Left kidney (tissue), 2 donors: ENCODE data around the gene KHDC1L. TPM values are rescaled to one million over a fixed set of nuclear protein-coding genes. Genes with fewer than 3 reads are reported as not detected.
"Not testable (repeated sequence)": the region's sequence is repeated elsewhere in the genome, so short reads cannot be mapped to it uniquely, and the experiment has no call there.

Experiments
- DNase-seq: peaks from one replicate; pipeline ENCODE4 v3.0.0-alpha.2; 2013
- polyA plus RNA-seq: library from polyadenylated mRNA; unstranded; fragments of 120-200 nt; gene quantifications from one replicate; pipeline ENCODE4 v1.2.1, GENCODE V29; 2013; ENCODE audit not compliant: insufficient read length

The KHDC1L gene
- polyA plus RNA-seq, 1 donor = 0.62 TPM

DNA sequence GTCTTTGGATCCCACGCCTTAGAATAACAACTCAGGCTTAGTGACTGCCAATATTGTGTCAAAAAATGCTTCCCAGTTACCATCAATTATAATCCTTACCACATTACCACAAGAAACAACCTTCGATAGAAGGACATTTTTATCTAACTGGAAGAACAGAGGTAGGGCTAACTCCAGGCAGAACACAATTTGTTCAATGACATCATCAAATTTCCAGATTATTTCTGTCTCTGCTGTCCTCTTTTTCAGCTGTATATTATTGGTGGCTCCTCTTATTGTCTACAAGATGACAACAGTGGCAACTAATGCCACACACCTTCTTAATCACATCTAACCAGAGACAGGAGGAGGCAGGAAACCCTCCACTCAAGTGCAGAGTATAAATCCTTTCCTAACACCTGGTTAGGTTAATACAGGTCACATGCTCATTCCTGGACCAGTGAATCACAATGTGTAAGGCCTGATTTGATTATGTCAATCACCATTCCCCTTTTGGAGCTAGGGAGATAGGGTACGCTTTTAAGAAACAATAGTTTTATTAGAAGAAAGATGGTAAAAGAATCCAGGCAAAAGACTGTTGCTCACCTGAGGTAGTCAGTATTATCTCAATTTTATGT, 18.0 kb downstream of the KHDC1L start:
- DNase-seq = no peak

DNA sequence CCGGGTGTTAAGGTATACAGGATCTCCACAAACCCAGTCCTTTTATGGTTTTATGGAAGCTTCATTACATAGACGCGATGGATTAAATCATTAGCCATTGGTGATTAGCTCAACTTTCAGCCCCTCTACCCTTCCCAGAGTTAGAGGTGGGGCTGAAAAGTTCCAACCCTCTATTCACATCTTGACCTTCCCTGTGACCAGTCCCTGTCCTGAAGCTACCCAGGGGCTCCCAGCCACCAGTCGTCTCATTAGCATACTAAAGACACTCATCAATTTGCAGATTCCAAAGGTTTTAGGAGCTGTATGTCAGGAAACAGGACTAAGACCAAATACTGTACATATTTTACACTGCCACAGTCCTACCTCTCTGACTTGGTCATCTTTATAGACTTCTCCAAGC, 21.0 kb downstream of the KHDC1L start:
- DNase-seq = no peak

- DNase-seq = no peak
These were observed 22.2 kb downstream of the KHDC1L start for GRCh38 chr6:73203098-73203497.

DNA sequence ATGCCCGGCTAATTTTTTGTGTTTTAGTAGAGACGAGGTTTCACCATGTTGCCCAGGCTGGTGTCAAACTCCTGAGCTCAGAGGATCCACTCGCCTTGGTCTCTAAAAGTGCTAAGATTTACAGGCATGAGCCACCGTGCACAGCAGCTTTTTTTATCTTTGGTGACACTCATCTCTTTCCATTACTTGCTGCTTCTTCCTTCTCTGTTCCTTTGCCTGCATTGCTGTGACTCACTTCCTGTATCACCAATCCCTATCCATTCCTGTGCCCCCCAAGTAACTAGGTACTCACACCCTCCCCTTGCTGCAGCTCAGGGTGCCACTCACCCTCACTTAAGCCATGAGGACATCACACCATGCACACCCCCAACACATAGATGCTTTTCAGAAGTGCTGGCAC, 24.6 kb downstream of the KHDC1L start:
- DNase-seq = no peak

GRCh38 chr6:73200247-73200646, 25.0 kb downstream of the KHDC1L start:
- no peak for DNase-seq

- no peak for DNase-seq
These were observed 30.6 kb downstream of the KHDC1L start for GRCh38 chr6:73194744-73195143.

DNA sequence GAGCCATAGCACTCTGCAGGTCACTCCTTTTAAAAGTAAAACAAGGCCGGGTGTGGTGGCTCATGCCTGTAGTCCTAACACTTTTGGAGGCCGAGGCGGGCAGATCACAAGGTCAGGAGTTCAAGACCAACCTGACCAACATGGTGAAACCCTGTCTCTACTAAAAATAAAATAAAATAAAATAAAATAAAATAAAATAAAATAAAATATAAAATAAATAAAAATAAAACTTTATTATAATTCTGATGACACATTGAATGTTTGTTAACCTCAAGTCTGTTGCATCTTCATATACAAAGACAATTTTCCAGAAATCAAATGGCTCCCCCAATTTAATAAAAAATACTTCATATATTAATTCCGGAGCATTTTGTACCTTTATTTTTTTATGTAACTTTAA, 32.0 kb downstream of the KHDC1L start:
- DNase-seq = not testable (repeated sequence)

GRCh38 chr6:73182021-73182607, 43.2 kb downstream of the KHDC1L start:
- DNase-seq = no peak

- DNase-seq = peak; percentile 53
These were observed 44.3 kb downstream of the KHDC1L start for GRCh38 chr6:73180763-73181619.

- no peak for DNase-seq
These were observed 45.1 kb downstream of the KHDC1L start for GRCh38 chr6:73180076-73180738.

GRCh38 chr6:73177221-73177944, 47.9 kb downstream of the KHDC1L start:
- DNase-seq = no peak

- DNase-seq = no peak
These were observed 49.2 kb downstream of the KHDC1L start for GRCh38 chr6:73176057-73176456.

GRCh38 chr6:73174646-73175045, 50.6 kb downstream of the KHDC1L start:
- no peak for DNase-seq

Other genes with a start within 250 kb of the KHDC1L start
- 12.3 TPM for gene KHDC1, start 37.7 kb upstream of the KHDC1L start, polyA plus RNA-seq
- gene DPPA5, start 128.8 kb upstream of the KHDC1L start, polyA plus RNA-seq = not detected
- not detected for gene KHDC3L, start 137.2 kb upstream of the KHDC1L start, polyA plus RNA-seq
- not detected for gene OOEP, start 144.4 kb upstream of the KHDC1L start, polyA plus RNA-seq
- gene DDX43, start 169.3 kb upstream of the KHDC1L start, polyA plus RNA-seq = 0.40 TPM
- gene CGAS, start 226.8 kb upstream of the KHDC1L start, polyA plus RNA-seq = 2.9 TPM
- 38.6 TPM for gene MTO1, start 236.2 kb upstream of the KHDC1L start, polyA plus RNA-seq